Sigmoid colon (tissue), 4 donors: ENCODE measurements around the gene CHTF18.

Experiments used
- CTCF ChIP-seq, 4 experiments: fragments of 450-650 bp in 3 of 4; fragments of 200-600 bp in 1 of 4; IDR thresholded peaks; one replicate each; pipeline ENCODE4 v1.5.1; 2016 to 2019; ENCODE audit warnings: antibody characterized with exemption in 4 of 4, mild to moderate bottlenecking in 3 of 4, moderate library complexity in 2 of 4
- EP300 ChIP-seq, 4 donors: sonication (generic); formaldehyde crosslinking; IDR thresholded peaks; one replicate each; pipeline ENCODE4 v1.6.1; 2017; ENCODE audit warnings: antibody characterized with exemption in 4 of 4
- POLR2A ChIP-seq, 2 donors: fragments of 450-650 bp; IDR thresholded peaks; one replicate each; pipeline ENCODE4 v1.6.1; 2016; ENCODE audit warnings: antibody characterized with exemption in 2 of 2, mild to moderate bottlenecking in 2 of 2, moderate library complexity in 2 of 2
- POLR2AphosphoS5 ChIP-seq, 4 donors: sonication (generic); formaldehyde crosslinking; IDR thresholded peaks; one replicate each; pipeline ENCODE4 v1.6.1; 2017; ENCODE audit warnings: antibody characterized with exemption in 4 of 4

- TF ChIP-seq CTCF (IDR thresholded peaks at IDR 0.05) (no peak), POLR2A (IDR thresholded peaks at IDR 0.05) (no peak), POLR2AphosphoS5 (IDR thresholded peaks at IDR 0.05) (no peak), EP300 (IDR thresholded peaks at IDR 0.05) (no peak)
Measured at GRCh38 chr16:831571-832413, 43.4 kb downstream of the CHTF18 start.
